Endodermal cell (in vitro differentiated cells): ENCODE data around the gene FNBP1. TPM values are rescaled to one million over a fixed set of nuclear protein-coding genes. Genes with fewer than 3 reads are reported as not detected.

ENCODE experiments used
- DNase-seq: peaks from one replicate; pipeline ENCODE4 v3.0.0-alpha.2; 2017
- H3K27ac ChIP-seq: 2 replicates; pipeline ENCODE4 v1.5.1; 2013; ENCODE audit warnings: mild to moderate bottlenecking, low read depth, low read length, moderate library complexity
- H3K27me3 ChIP-seq: 2 replicates; pipeline ENCODE4 v1.6.1; 2013; ENCODE audit warnings: mild to moderate bottlenecking, low read length, moderate library complexity; ENCODE audit not compliant: insufficient read depth, control insufficient read depth, poor library complexity, severe bottlenecking
- H3K36me3 ChIP-seq: 2 replicates; pipeline ENCODE4 v1.7.0; 2013; ENCODE audit warnings: mild to moderate bottlenecking, low read length, moderate library complexity; ENCODE audit not compliant: control insufficient read depth, insufficient read depth
- H3K4me1 ChIP-seq: one replicate; pipeline ENCODE4 v1.7.0; 2013; ENCODE audit warnings: low read length; ENCODE audit not compliant: control insufficient read depth, insufficient read depth
- H3K4me3 ChIP-seq: 2 replicates; pipeline ENCODE4 v1.5.1; 2013; ENCODE audit warnings: mild to moderate bottlenecking, low read length, moderate library complexity
- H3K9ac ChIP-seq: 2 replicates; pipeline ENCODE4 v1.6.1; 2013; ENCODE audit warnings: mild to moderate bottlenecking, low read length, moderate library complexity; ENCODE audit not compliant: poor library complexity, severe bottlenecking; ENCODE audit errors: extremely low read depth
- H3K9me3 ChIP-seq: 2 replicates; pipeline ENCODE4 v1.6.1; 2013; ENCODE audit warnings: mild to moderate bottlenecking, low read length, moderate library complexity; ENCODE audit not compliant: control insufficient read depth
- H3K27ac Mint-ChIP-seq: 2 replicates; pipeline ENCODE4 v1.8.0; 2020; ENCODE audit warnings: mixed read lengths
- H3K27me3 Mint-ChIP-seq: 2 replicates; pipeline ENCODE4 v1.8.0; 2021; ENCODE audit warnings: mild to moderate bottlenecking, mixed read lengths; ENCODE audit not compliant: insufficient read depth
- H3K36me3 Mint-ChIP-seq: 2 replicates; pipeline ENCODE4 v1.8.0; 2020; ENCODE audit warnings: low read depth, mixed read lengths
- H3K4me1 Mint-ChIP-seq: 2 replicates; pipeline ENCODE4 v1.8.0; 2020; ENCODE audit warnings: mixed read lengths
- H3K4me3 Mint-ChIP-seq: 2 replicates; pipeline ENCODE4 v1.8.0; 2020; ENCODE audit warnings: mild to moderate bottlenecking, moderate library complexity, mixed read lengths
- H3K9me3 Mint-ChIP-seq: 2 replicates; pipeline ENCODE4 v1.8.0; 2020; ENCODE audit warnings: mild to moderate bottlenecking, mixed read lengths
- CTCF ChIP-seq: fragments of 200-600 bp; sonication (generic); conservative IDR thresholded peaks from 2 replicates; pipeline ENCODE4 v1.5.0; 2021; ENCODE audit warnings: antibody characterized with exemption, mild to moderate bottlenecking
- WGBS, 2 experiments: methylation state at CpG; one replicate each; pipeline versions ENCODE4 v1.1.5 to v1.1.7; 2013; ENCODE audit warnings: missing lambda C conversion rate in 2 of 2, mixed read lengths in 1 of 2; ENCODE audit not compliant: insufficient coverage in 1 of 2, insufficient read length in 1 of 2; 5-methylcytosine and 5-hydroxymethylcytosine counted together
- total RNA-seq, 2 donors: library from RNA; stranded (reverse); fragmentation: NEBNext Ultra II Directional in 1 of 2; extraction: Animal tissue kit (Norgen Biotek cat#: 25700) in 1 of 2; gene quantifications; 2 replicates in 1 of 2; 3 replicates in 1 of 2; pipeline ENCODE4 v1.2.1, GENCODE V29; 2021

The FNBP1 gene
- total RNA-seq, 2 donors from 2014 or later: 41.4 to 43.3 TPM

GRCh38 chr9:129958796-129959195 lies 84.2 kb downstream of the FNBP1 start:
- Mint-ChIP-seq H3K4me1 (peaks cover 18% of the 10 kb centered on the region), H3K27me3 (no peaks in the 10 kb centered on the region), H3K36me3 (peaks cover 35% of the 10 kb centered on the region), H3K4me3 (no peak overlapping the region), H3K9me3 (no peaks in the 10 kb centered on the region), H3K27ac (no peak overlapping the region)
- H3K4me1 ChIP-seq: no peaks in the 10 kb centered on the region
- no peaks in the 10 kb centered on the region for H3K27me3 ChIP-seq
- TF ChIP-seq CTCF: no peak
- no peak overlapping the region for H3K27ac ChIP-seq
- no peak overlapping the region for H3K9ac ChIP-seq
- H3K4me3 ChIP-seq: no peak overlapping the region
- 96% methylated on average over 1 of the region's 1 CpG; no CpG with 5 or more reads in 1 of the 2 experiments for WGBS, 2 experiments
- peaks cover 25% of the 10 kb centered on the region for H3K36me3 ChIP-seq
- DNase-seq: no peak
- no peaks in the 10 kb centered on the region for H3K9me3 ChIP-seq

GRCh38 chr9:129954868-129955550 lies 88.0 kb downstream of the FNBP1 start:
- H3K9me3 ChIP-seq: no peaks in the 10 kb centered on the region
- H3K27me3 ChIP-seq: no peaks in the 10 kb centered on the region
- no peak overlapping the region for H3K4me3 Mint-ChIP-seq
- no peak for TF ChIP-seq CTCF
- no peak overlapping the region for H3K27ac Mint-ChIP-seq
- WGBS, 2 experiments: 72 to 96% methylated on average over 3 to 6 of the region's 6 CpGs
- no peaks in the 10 kb centered on the region for H3K27me3 Mint-ChIP-seq
- H3K9me3 Mint-ChIP-seq: no peaks in the 10 kb centered on the region
- DNase-seq: no peak
- H3K27ac ChIP-seq: no peak overlapping the region
- peaks cover 32% of the 10 kb centered on the region for H3K36me3 ChIP-seq
- peaks cover 2% of the 10 kb centered on the region for H3K4me1 Mint-ChIP-seq
- no peak overlapping the region for H3K9ac ChIP-seq
- H3K4me1 ChIP-seq: no peaks in the 10 kb centered on the region
- no peak overlapping the region for H3K4me3 ChIP-seq
- peaks cover 42% of the 10 kb centered on the region for H3K36me3 Mint-ChIP-seq

- no peak for TF ChIP-seq CTCF
- Histone ChIP-seq H3K9ac (no peak overlapping the region), H3K4me1 (no peaks in the 10 kb centered on the region), H3K9me3 (no peaks in the 10 kb centered on the region), H3K4me3 (no peak overlapping the region), H3K27me3 (no peaks in the 10 kb centered on the region), H3K27ac (no peak overlapping the region), H3K36me3 (peaks cover 32% of the 10 kb centered on the region)
- Mint-ChIP-seq H3K4me3 (no peak overlapping the region), H3K9me3 (no peaks in the 10 kb centered on the region), H3K27ac (no peak overlapping the region), H3K4me1 (peaks cover 2% of the 10 kb centered on the region), H3K36me3 (peaks cover 38% of the 10 kb centered on the region), H3K27me3 (no peaks in the 10 kb centered on the region)
- no peak for DNase-seq
- WGBS, 2 experiments: no CpG with 5 or more reads among the region's 1 CpG
Observed at GRCh38 chr9:129953736-129954135, 89.3 kb downstream of the FNBP1 start.
